Esophagus squamous epithelium (tissue), 4 donors: ENCODE measurements around the gene UCKL1.

Source experiments
- POLR2A ChIP-seq, 4 donors: fragments of 450-650 bp; IDR thresholded peaks; one replicate each; pipeline ENCODE4 v1.6.1; 2017; ENCODE audit warnings: antibody characterized with exemption in 4 of 4, mild to moderate bottlenecking in 4 of 4, moderate library complexity in 3 of 4
- TF ChIP-seq, protein P1 (sequence below), 6 experiments: fragments of 450-650 bp in 4 of 6; fragments of 200-600 bp in 2 of 6; sonication (generic) in 2 of 6; IDR thresholded peaks; one replicate each; pipeline ENCODE4 v1.5.1; 2016 to 2019; ENCODE audit warnings: antibody characterized with exemption in 6 of 6, mild to moderate bottlenecking in 4 of 6, moderate library complexity in 4 of 6

DNA sequence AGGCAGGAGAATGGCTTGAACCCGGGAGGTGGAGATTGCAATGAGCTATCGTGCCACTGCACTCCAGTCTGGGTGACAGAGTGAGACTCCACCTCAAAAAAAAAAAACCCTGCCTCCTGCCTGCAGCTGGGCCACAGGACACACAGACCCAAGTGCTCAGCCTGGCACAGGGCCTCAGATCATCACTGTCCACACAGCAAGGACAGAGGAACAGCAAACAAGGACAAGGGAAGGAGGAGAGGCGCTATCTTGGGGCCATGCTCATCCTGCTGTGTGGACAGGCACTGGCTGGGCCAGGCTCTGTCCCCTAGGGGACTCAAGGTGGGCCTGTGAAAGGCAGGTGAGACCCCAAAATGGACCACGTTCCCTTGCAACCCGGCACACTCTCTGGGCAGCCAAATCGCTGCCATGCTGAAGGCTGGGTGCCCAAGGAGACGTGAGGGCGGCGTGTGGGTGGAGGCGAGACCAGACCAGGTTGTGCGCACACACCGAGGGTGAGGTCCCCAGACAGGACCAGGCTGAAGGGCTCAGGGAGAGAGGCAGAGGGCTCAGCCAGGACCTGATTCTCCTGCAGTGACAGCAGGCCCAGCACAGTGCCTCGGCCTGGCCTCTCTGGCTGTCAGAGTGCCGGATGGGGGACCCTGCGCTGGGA is 9.1 kb downstream of the UCKL1 start:
- TF ChIP-seq POLR2A (IDR thresholded peaks at IDR 0.05) = no peak
- TF ChIP-seq, protein P1, sequence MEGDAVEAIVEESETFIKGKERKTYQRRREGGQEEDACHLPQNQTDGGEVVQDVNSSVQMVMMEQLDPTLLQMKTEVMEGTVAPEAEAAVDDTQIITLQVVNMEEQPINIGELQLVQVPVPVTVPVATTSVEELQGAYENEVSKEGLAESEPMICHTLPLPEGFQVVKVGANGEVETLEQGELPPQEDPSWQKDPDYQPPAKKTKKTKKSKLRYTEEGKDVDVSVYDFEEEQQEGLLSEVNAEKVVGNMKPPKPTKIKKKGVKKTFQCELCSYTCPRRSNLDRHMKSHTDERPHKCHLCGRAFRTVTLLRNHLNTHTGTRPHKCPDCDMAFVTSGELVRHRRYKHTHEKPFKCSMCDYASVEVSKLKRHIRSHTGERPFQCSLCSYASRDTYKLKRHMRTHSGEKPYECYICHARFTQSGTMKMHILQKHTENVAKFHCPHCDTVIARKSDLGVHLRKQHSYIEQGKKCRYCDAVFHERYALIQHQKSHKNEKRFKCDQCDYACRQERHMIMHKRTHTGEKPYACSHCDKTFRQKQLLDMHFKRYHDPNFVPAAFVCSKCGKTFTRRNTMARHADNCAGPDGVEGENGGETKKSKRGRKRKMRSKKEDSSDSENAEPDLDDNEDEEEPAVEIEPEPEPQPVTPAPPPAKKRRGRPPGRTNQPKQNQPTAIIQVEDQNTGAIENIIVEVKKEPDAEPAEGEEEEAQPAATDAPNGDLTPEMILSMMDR (IDR thresholded peaks at IDR 0.05) = no peak
